NB4 (cell line): Measurements from ENCODE around the gene KCNAB1.

Experiments
- DNase-seq: peaks from one replicate; pipeline ENCODE4 v3.0.0; 2010; ENCODE audit warnings: low read depth
- H3K4me3 ChIP-seq: one replicate; pipeline ENCODE4 v1.5.1; 2011; ENCODE audit warnings: mild to moderate bottlenecking, low read depth, low read length, moderate library complexity
- CTCF ChIP-seq: IDR thresholded peaks from one replicate; pipeline ENCODE4 v1.5.1; 2012; ENCODE audit warnings: low read depth, low read length
- MAX ChIP-seq: IDR thresholded peaks from 2 replicates; pipeline ENCODE4 v1.6.1; 2011; ENCODE audit warnings: low read depth, low read length
- MYC ChIP-seq: IDR thresholded peaks from 2 replicates; pipeline ENCODE4 v1.6.1; 2011; ENCODE audit warnings: low read depth, low read length
- POLR2A ChIP-seq: IDR thresholded peaks from 2 replicates; pipeline ENCODE4 v1.6.1; 2011; ENCODE audit warnings: mild to moderate bottlenecking; ENCODE audit not compliant: insufficient read length; ENCODE audit errors: extremely low read depth

The KCNAB1 gene

GRCh38 chr3:156460206-156460611 is 339.8 kb downstream of the KCNAB1 start:
- peak; percentile 34 for DNase-seq
- no peak overlapping the region for H3K4me3 ChIP-seq
- TF ChIP-seq MYC (no peak), POLR2A (no peak), CTCF (no peak), MAX (no peak)

DNA sequence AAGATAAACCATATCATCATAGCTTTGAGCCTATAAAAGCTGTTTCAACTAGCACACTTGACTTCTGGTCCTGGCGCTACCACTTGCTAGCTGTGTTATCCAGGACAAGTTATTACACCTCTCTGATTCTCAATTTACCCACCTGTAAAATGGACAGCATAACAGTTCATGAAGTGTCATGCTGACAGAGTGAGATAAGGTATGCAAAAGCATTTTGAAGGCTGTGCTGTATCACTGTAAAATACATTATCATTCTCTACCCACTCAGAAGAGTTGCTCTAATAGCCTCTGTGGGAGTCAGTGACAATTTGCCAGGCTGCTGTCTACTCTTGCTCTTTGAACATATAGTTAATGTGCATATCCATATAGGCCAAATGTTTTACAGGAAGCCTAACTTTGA is 341.5 kb downstream of the KCNAB1 start:
- DNase-seq: no peak
- no peak overlapping the region for H3K4me3 ChIP-seq
- TF ChIP-seq MAX (no peak), CTCF (no peak), MYC (no peak), POLR2A (no peak)

DNA sequence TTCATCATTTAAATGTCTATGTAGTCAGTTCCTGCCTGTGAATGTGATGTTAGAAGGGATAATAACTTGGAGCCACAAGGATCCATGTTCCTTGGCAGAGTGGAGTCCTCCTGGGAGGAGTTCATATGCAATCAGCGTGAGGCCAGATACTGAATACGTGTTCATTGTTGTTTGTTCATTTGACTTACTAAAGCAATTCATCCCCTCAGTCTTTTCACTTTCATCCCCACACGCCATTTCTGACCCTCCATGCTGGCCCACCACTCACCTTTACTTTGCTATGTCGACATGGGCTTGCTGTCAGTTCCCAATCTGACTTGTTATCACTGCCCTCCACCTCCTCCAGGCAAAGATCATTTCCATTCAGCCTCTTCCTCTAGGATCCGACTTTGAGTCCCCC is 342.7 kb downstream of the KCNAB1 start:
- no peak overlapping the region for H3K4me3 ChIP-seq
- TF ChIP-seq MAX: no peak
- TF ChIP-seq POLR2A: no peak
- TF ChIP-seq MYC: no peak
- no peak for TF ChIP-seq CTCF
- DNase-seq: no peak

DNA sequence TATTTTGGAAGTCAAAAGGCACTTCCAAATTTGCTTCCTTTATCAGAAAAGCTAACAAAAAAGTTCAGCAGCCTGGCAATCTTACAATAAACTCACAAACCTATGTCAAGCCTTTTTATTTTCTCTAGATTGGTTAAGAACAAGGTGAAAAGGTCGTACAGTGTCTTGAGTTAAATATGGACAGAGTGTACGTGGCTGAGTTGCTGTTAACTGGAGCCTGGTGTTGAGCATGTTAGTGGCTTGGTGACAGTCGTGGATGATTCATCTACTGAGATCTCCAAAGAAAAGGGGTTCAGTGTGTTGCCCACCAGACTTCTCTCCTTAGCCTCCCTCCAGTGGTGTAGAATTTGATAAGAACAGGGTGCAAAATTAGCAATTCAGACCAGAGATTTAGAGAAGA is 344.8 kb downstream of the KCNAB1 start:
- H3K4me3 ChIP-seq: no peak overlapping the region
- no peak for TF ChIP-seq CTCF
- TF ChIP-seq MYC: no peak
- TF ChIP-seq POLR2A: no peak
- no peak for TF ChIP-seq MAX
- DNase-seq: no peak

GRCh38 chr3:156469456-156469855 is 349.1 kb downstream of the KCNAB1 start:
- DNase-seq: no peak
- no peak for TF ChIP-seq POLR2A
- TF ChIP-seq CTCF: no peak
- no peak for TF ChIP-seq MYC
- no peak for TF ChIP-seq MAX
- no peak overlapping the region for H3K4me3 ChIP-seq

DNA sequence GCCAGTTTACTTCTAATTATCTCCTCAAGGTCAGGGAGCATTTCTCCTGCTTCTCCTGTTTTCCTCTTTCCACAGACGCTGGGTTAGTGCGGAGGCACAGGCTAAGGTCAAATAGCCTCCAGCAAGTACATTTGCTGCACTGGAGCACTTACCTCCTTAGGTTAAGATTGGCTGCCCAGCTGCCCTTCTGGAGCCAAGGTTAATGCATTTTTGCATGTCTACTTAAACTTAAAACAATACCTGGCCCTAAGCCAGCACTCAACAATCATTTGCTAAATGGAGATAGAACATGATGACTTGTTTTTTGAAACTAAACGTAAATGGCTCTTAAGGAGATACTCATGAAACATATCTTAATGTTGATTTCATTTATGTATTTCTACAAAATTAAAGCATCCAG is 351.1 kb downstream of the KCNAB1 start:
- DNase-seq: no peak
- TF ChIP-seq MAX: no peak
- no peak for TF ChIP-seq POLR2A
- no peak for TF ChIP-seq CTCF
- TF ChIP-seq MYC: no peak
- H3K4me3 ChIP-seq: no peak overlapping the region
